ENCODE results near the gene FASTKD3. TPM values are rescaled to one million over a fixed set of nuclear protein-coding genes. Genes with fewer than 3 reads are reported as not detected.

The FASTKD3 gene
- total RNA-seq, 1 experiment from 2014 or later: 9.9 TPM

GRCh38 chr5:7811715-7812114 lies 57.1 kb downstream of the FASTKD3 start:
- no peaks in the 10 kb centered on the region for H3K36me3 ChIP-seq (ENCODE audit: control insufficient read depth, insufficient read depth, low read length)
- ChIA-PET CTCF (no interaction called here), POLR2A (no interaction called here)
- in situ Hi-C loops (cut with HindIII; ENCODE audit: low pct_unique_long_range_greater_than_20kb, low sequenced_read_pairs) (no loop called here), intact Hi-C loops (cut with micrococcal nuclease; ENCODE audit: unreplicated experiment) (no loop called here)
- H3K4me1 ChIP-seq (ENCODE audit: control insufficient read depth, insufficient read depth, low read length): no peaks in the 10 kb centered on the region
- no peak overlapping the region for H3K4me3 ChIP-seq (ENCODE audit: low read depth in 2 of 2, low read length in 2 of 2)
- H3K27ac ChIP-seq (ENCODE audit: low read length): no peak overlapping the region
- ATAC-seq (no peak), DNase-seq (ENCODE audit: low read depth, low spot score) (no peak)
- no peaks in the 10 kb centered on the region for H3K9me3 ChIP-seq (ENCODE audit: control insufficient read depth, insufficient read depth, low read depth, low read length)
- no TSS peak for BruUV-seq (replicated peaks)
- peaks cover 7% of the 10 kb centered on the region for H3K27me3 ChIP-seq (ENCODE audit: control insufficient read depth, insufficient read depth, low read length)
- TF ChIP-seq TCF7L2 (IDR thresholded peaks at IDR 0.05; ENCODE audit: low read depth, low read length) (no peak), SIN3A (IDR thresholded peaks at IDR 0.05; ENCODE audit: borderline replicate concordance, insufficient read depth, low read depth, low read length) (no peak)

Other genes starting within 250 kb of the FASTKD3 start
- 0.69 TPM for gene CFAP90, start 17.9 kb downstream of the FASTKD3 start, total RNA-seq (2021; ENCODE audit: unreplicated experiment)
- gene MTRR, start 117 bp upstream of the FASTKD3 start, total RNA-seq (2021; ENCODE audit: unreplicated experiment): 57.8 TPM

Data from Panc1 (cell line).